Measurements from ENCODE around the gene SIGLEC1. TPM values are rescaled to one million over a fixed set of nuclear protein-coding genes. Genes with fewer than 3 reads are reported as not detected.

Gene SIGLEC1
- total and polyA plus RNA-seq, 2 experiments from 2014 or later: not detected

GRCh38 chr20:3743251-3743650 is 30.9 kb upstream of the SIGLEC1 start (continued):
- no peak for TF ChIP-seq POLR2AphosphoS5 (IDR thresholded peaks at IDR 0.05; ENCODE audit: low read depth)
- TF ChIP-seq, protein P1, sequence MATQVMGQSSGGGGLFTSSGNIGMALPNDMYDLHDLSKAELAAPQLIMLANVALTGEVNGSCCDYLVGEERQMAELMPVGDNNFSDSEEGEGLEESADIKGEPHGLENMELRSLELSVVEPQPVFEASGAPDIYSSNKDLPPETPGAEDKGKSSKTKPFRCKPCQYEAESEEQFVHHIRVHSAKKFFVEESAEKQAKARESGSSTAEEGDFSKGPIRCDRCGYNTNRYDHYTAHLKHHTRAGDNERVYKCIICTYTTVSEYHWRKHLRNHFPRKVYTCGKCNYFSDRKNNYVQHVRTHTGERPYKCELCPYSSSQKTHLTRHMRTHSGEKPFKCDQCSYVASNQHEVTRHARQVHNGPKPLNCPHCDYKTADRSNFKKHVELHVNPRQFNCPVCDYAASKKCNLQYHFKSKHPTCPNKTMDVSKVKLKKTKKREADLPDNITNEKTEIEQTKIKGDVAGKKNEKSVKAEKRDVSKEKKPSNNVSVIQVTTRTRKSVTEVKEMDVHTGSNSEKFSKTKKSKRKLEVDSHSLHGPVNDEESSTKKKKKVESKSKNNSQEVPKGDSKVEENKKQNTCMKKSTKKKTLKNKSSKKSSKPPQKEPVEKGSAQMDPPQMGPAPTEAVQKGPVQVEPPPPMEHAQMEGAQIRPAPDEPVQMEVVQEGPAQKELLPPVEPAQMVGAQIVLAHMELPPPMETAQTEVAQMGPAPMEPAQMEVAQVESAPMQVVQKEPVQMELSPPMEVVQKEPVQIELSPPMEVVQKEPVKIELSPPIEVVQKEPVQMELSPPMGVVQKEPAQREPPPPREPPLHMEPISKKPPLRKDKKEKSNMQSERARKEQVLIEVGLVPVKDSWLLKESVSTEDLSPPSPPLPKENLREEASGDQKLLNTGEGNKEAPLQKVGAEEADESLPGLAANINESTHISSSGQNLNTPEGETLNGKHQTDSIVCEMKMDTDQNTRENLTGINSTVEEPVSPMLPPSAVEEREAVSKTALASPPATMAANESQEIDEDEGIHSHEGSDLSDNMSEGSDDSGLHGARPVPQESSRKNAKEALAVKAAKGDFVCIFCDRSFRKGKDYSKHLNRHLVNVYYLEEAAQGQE (IDR thresholded peaks at IDR 0.05; ENCODE audit: unreplicated experiment): no peak
- TF ChIP-seq EZH2 (IDR thresholded peaks at IDR 0.05; ENCODE audit: low read depth, unreplicated experiment): no peak
- TF ChIP-seq CREB1 (CRISPR knock-in tag; IDR thresholded peaks at IDR 0.05; ENCODE audit: low read depth): no peak
- TF ChIP-seq NANOG (IDR thresholded peaks at IDR 0.05; ENCODE audit: borderline replicate concordance): no peak
- no peak for TF ChIP-seq EZH2phosphoT487 (IDR thresholded peaks at IDR 0.05; ENCODE audit: unreplicated experiment)

DNA sequence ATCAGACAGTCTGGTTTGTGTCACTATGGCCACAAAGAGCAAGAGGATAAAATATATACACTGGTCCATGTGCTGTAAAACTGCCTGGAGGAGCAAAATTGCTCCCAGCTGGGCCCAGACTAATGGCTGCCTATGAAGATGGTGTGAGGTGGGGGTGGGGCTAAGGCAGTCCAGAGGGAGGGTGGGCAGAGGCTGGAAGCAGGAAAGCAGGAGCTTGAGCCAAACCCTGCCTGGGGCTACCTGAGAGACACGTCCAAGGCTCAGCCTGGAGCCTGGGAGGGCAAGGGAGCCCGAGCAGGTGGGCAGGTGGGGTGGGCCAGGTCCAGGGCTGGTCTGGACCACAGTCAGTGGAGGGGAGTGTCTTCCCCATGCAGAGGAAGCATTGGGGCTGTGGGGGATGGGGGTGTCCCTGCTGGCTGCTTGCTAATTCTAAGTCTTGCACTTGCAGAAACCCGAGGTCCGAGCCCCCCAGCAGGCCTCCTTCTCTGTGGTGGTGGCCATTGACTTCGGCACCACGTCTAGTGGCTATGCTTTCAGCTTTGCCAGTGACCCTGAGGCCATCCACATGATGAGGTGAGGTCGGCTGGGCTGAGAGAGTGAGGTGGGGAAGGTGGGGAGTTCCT is 29.5 kb upstream of the SIGLEC1 start:
- no peaks in the 10 kb centered on the region for H4K20me1 ChIP-seq (replicated peaks; ENCODE audit: insufficient read depth)
- H3K79me2 ChIP-seq (replicated peaks; ENCODE audit: insufficient read depth): no peaks in the 10 kb centered on the region
- Mint-ChIP-seq H3K9me3 (no peaks in the 10 kb centered on the region), H3K27ac (no peak overlapping the region), H3K4me3 (no peak overlapping the region), H3K36me3 (ENCODE audit: low read depth) (no peaks in the 10 kb centered on the region), H3K27me3 (ENCODE audit: insufficient read depth, low read depth, poor library complexity) (peaks cover 20% of the 10 kb centered on the region), H3K4me1 (peaks cover 31% of the 10 kb centered on the region)
- H2AFZ ChIP-seq: no peak overlapping the region
- H3K27me3 ChIP-seq (ENCODE audit: insufficient read depth): peaks cover 4% of the 10 kb centered on the region; the same call in 1 of the 2 replicates
- DNase-seq (ENCODE audit: low spot score): no peak
- no peak overlapping the region for H3K4me2 ChIP-seq
- no peaks in the 10 kb centered on the region for H3K9me2 ChIP-seq (ENCODE audit: insufficient read depth)
- no peak for ATAC-seq
- no peaks in the 10 kb centered on the region for H3K36me3 ChIP-seq (ENCODE audit: insufficient read depth)
- peaks cover 5% of the 10 kb centered on the region; the same call in 1 of the 2 replicates for H3K4me1 ChIP-seq (ENCODE audit: insufficient read depth)
- H3F3A ChIP-seq (replicated peaks; ENCODE audit: low read depth): no peaks in the 10 kb centered on the region
- H3K4me3 ChIP-seq: no peak overlapping the region
- H3K27ac ChIP-seq (ENCODE audit: low read depth): no peak overlapping the region
- no peak for TF ChIP-seq STAT1 (IDR thresholded peaks at IDR 0.05; ENCODE audit: unreplicated experiment)
- TF ChIP-seq, protein P2, sequence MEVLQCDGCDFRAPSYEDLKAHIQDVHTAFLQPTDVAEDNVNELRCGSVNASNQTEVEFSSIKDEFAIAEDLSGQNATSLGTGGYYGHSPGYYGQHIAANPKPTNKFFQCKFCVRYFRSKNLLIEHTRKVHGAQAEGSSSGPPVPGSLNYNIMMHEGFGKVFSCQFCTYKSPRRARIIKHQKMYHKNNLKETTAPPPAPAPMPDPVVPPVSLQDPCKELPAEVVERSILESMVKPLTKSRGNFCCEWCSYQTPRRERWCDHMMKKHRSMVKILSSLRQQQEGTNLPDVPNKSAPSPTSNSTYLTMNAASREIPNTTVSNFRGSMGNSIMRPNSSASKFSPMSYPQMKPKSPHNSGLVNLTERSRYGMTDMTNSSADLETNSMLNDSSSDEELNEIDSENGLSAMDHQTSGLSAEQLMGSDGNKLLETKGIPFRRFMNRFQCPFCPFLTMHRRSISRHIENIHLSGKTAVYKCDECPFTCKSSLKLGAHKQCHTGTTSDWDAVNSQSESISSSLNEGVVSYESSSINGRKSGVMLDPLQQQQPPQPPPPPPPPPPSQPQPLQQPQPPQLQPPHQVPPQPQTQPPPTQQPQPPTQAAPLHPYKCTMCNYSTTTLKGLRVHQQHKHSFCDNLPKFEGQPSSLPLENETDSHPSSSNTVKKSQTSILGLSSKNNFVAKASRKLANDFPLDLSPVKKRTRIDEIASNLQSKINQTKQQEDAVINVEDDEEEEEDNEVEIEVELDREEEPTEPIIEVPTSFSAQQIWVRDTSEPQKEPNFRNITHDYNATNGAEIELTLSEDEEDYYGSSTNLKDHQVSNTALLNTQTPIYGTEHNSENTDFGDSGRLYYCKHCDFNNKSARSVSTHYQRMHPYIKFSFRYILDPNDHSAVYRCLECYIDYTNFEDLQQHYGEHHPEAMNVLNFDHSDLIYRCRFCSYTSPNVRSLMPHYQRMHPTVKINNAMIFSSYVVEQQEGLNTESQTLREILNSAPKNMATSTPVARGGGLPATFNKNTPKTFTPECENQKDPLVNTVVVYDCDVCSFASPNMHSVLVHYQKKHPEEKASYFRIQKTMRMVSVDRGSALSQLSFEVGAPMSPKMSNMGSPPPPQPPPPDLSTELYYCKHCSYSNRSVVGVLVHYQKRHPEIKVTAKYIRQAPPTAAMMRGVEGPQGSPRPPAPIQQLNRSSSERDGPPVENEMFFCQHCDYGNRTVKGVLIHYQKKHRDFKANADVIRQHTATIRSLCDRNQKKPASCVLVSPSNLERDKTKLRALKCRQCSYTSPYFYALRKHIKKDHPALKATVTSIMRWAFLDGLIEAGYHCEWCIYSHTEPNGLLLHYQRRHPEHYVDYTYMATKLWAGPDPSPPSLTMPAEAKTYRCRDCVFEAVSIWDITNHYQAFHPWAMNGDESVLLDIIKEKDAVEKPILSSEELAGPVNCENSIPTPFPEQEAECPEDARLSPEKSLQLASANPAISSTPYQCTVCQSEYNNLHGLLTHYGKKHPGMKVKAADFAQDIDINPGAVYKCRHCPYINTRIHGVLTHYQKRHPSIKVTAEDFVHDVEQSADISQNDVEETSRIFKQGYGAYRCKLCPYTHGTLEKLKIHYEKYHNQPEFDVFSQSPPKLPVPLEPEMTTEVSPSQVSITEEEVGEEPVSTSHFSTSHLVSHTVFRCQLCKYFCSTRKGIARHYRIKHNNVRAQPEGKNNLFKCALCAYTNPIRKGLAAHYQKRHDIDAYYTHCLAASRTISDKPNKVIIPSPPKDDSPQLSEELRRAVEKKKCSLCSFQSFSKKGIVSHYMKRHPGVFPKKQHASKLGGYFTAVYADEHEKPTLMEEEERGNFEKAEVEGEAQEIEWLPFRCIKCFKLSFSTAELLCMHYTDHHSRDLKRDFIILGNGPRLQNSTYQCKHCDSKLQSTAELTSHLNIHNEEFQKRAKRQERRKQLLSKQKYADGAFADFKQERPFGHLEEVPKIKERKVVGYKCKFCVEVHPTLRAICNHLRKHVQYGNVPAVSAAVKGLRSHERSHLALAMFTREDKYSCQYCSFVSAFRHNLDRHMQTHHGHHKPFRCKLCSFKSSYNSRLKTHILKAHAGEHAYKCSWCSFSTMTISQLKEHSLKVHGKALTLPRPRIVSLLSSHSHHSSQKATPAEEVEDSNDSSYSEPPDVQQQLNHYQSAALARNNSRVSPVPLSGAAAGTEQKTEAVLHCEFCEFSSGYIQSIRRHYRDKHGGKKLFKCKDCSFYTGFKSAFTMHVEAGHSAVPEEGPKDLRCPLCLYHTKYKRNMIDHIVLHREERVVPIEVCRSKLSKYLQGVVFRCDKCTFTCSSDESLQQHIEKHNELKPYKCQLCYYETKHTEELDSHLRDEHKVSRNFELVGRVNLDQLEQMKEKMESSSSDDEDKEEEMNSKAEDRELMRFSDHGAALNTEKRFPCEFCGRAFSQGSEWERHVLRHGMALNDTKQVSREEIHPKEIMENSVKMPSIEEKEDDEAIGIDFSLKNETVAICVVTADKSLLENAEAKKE (CRISPR knock-in tag; IDR thresholded peaks at IDR 0.05): no peak
- no peak for TF ChIP-seq CREB1 (CRISPR knock-in tag; IDR thresholded peaks at IDR 0.05; ENCODE audit: low read depth)
- TF ChIP-seq ZNF114 (CRISPR knock-in tag; IDR thresholded peaks at IDR 0.05): no peak
- no peak for TF ChIP-seq NANOG (IDR thresholded peaks at IDR 0.05; ENCODE audit: borderline replicate concordance)
- TF ChIP-seq, protein P3, sequence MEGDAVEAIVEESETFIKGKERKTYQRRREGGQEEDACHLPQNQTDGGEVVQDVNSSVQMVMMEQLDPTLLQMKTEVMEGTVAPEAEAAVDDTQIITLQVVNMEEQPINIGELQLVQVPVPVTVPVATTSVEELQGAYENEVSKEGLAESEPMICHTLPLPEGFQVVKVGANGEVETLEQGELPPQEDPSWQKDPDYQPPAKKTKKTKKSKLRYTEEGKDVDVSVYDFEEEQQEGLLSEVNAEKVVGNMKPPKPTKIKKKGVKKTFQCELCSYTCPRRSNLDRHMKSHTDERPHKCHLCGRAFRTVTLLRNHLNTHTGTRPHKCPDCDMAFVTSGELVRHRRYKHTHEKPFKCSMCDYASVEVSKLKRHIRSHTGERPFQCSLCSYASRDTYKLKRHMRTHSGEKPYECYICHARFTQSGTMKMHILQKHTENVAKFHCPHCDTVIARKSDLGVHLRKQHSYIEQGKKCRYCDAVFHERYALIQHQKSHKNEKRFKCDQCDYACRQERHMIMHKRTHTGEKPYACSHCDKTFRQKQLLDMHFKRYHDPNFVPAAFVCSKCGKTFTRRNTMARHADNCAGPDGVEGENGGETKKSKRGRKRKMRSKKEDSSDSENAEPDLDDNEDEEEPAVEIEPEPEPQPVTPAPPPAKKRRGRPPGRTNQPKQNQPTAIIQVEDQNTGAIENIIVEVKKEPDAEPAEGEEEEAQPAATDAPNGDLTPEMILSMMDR (conservative IDR thresholded peaks at IDR 0.05; ENCODE audit: low read depth in 2 of 2): no peak
- TF ChIP-seq, protein P4, sequence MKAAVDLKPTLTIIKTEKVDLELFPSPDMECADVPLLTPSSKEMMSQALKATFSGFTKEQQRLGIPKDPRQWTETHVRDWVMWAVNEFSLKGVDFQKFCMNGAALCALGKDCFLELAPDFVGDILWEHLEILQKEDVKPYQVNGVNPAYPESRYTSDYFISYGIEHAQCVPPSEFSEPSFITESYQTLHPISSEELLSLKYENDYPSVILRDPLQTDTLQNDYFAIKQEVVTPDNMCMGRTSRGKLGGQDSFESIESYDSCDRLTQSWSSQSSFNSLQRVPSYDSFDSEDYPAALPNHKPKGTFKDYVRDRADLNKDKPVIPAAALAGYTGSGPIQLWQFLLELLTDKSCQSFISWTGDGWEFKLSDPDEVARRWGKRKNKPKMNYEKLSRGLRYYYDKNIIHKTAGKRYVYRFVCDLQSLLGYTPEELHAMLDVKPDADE (IDR thresholded peaks at IDR 0.05): no peak
- TF ChIP-seq ZNF331 (CRISPR knock-in tag; IDR thresholded peaks at IDR 0.05; ENCODE audit: low read depth): no peak
- TF ChIP-seq EZH2phosphoT487 (IDR thresholded peaks at IDR 0.05; ENCODE audit: unreplicated experiment): no peak
- TF ChIP-seq POLR2AphosphoS5 (IDR thresholded peaks at IDR 0.05; ENCODE audit: low read depth): no peak
